IPS-11a (cell line): ENCODE measurements around the gene EPS15.

Experiments used
- H3K4me3 ChIP-seq: one replicate; pipeline ENCODE4 v1.5.1; 2013; ENCODE audit warnings: low read depth, low read length, control low read depth

EPS15 gene

DNA sequence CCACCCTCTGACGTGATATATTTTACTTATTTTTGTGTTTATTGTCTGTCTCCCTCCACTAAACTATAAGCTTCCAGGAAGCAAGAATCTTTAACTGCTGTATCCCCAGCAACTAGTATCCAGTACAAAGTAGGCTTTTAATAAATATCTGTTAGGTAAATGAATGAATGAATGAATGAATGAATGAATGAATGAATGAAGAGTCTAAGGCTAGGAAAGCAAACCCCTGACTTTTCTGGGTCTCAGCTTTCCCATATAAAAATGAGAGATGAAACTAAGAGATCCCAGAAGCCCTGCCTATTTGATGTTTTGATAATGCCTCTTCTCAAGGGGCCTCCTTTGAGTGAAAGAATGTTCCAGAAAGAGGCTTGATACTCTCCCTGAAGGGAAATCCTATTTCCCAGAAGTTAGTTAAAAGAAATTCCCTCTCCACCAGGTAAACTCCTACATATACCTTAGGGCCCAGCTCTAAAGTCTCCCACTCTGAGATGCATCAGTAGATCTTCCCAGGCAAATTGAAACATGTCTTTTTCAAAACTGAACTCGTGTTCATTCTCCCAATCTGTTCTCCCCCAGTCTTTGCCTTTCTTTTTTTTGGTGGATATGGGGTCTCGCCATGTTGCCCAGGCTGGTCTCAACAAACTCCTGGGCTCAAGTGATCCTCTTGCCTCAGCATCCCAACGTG, 196.5 kb downstream of the EPS15 start:
- no peak overlapping the region for H3K4me3 ChIP-seq

GRCh38 chr1:51321924-51322280, 197.2 kb downstream of the EPS15 start:
- H3K4me3 ChIP-seq = no peak overlapping the region

- H3K4me3 ChIP-seq = no peak overlapping the region
Measured at GRCh38 chr1:51320967-51321923, 197.8 kb downstream of the EPS15 start.

DNA sequence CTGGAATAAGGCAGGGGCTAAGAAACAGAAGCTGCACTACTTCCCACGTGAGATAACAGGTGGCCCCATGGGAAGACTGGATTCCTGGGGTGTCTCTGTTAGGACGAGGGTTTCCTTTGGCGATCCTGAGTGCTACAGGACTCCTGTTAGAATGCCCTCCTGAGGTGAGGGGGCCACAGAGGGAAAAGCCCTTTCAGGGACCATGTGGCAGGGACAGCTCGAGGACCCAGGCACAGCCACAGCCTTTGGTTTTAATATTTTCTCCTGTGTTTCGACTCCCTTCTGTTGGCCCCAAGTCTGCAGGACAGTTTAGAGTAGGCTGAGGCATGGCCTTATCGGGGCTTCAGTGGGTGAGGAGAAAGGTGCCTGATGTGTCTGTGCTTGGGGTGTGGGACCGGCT, 201.3 kb downstream of the EPS15 start:
- no peak overlapping the region for H3K4me3 ChIP-seq

GRCh38 chr1:51316846-51317120, 202.3 kb downstream of the EPS15 start:
- H3K4me3 ChIP-seq = no peak overlapping the region

DNA sequence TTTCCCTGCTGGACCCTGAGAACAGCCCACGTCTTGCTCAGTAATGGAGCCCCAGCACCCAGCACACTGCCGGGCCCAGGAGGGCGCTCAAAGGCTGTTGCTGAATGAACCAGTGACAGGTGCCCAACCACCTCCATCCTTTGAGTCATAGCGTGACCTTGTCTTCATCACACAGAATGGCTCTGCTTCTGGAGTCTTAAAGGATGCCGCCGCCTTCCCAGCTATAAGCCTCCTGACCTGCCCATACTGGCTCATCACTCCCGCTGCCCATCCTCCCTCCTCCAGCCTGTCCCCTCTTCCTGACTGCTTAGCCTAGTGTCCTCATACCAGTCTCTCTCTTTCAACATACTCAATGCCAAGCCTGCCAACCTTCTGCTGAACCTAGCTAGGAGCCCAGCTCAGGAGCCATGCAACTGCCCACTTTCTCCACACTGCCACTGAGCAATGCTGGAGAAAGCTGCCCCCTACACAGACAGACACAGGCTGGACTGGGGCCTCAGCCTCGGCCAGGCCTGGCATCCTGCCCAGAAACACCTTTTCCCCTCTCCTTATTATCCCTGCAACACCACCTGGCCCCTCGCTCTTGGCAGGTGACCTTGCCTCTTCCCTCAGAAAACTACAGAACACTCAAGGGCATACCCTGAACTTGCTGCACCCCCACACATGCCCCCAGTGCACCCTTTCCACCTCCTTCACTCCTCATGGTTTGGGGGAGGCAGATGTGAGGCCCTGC, 202.8 kb downstream of the EPS15 start:
- H3K4me3 ChIP-seq = no peak overlapping the region

DNA sequence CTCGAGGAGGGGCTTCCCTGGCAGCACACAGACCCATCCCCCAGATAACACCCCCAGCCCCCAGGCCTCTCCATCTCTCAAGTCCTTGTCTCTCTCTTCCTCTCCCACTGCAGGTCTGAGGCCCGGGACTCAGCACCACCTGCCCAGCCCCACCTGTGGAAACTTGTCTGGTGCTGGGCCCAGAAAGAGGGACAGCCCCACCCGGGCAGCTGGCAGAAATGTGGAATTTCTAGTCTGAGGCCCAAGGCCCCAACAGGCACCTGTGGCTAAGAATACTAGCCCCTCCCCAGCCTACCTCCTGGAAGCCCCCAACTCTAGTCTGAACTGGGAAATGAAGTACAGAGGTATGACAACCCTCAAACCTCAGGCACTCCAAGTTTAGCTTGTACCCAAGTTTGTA, 204.1 kb downstream of the EPS15 start:
- H3K4me3 ChIP-seq = no peak overlapping the region

GRCh38 chr1:51313961-51314777, 204.9 kb downstream of the EPS15 start:
- H3K4me3 ChIP-seq = no peak overlapping the region

GRCh38 chr1:51313268-51313852, 205.7 kb downstream of the EPS15 start:
- no peak overlapping the region for H3K4me3 ChIP-seq

- no peak overlapping the region for H3K4me3 ChIP-seq
Measured at GRCh38 chr1:51312718-51313117, 206.3 kb downstream of the EPS15 start.

- H3K4me3 ChIP-seq = no peak overlapping the region
Measured at GRCh38 chr1:51311826-51312225, 207.2 kb downstream of the EPS15 start.

DNA sequence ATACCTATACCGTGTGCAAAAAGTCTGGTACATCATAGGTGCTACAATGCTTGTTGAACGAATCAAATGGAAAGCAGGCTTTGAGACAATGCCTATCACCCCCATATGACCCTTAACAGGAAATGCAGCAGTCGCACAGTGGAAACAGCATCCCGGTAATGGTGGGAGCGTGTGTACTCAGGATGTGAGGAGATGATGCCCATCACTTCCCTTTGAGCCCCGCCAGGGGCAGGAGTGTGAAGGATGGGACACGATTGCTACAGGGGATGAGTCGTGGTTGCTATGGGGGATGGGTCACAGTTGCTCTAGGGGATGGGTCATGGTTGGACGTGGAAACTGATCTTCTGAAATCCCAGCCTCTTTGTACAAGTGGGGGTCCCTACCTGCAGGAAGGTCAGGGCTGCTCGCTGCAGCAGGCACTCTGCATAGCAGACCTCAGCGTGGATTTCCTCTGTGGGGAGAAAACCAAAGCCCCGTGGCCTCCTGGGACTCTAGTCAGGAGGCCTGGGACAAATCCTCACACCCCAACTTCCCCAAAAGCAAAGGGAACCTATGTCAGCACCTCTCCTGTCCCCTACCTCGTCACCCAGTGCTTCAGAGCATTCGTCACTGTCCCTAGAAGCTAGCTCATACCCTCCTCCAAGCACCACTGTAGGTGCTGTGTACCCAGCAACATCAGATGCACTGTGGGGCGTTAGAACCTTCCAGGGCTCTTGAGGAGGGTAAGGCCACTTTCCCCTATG, 208.0 kb downstream of the EPS15 start:
- no peak overlapping the region for H3K4me3 ChIP-seq

DNA sequence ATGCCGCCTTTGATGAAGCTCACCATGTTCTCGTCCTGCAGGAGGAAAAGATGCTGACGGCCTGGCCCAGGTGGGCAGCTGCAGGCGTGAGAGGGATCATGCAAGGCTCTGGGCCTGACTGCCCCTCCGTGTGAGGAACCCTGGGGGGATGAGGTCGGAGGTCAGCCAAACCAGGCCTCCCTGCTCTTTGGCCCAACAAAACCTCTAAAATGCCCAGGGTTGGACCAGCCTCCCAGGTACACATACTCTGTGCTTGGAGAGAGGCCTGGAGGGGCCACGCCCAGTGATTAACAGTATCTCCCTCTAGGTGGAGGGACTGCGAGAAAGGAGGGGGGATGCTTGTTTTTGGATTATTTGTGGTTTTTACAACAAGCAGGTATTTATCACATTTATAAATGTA, 209.8 kb downstream of the EPS15 start:
- H3K4me3 ChIP-seq = no peak overlapping the region

DNA sequence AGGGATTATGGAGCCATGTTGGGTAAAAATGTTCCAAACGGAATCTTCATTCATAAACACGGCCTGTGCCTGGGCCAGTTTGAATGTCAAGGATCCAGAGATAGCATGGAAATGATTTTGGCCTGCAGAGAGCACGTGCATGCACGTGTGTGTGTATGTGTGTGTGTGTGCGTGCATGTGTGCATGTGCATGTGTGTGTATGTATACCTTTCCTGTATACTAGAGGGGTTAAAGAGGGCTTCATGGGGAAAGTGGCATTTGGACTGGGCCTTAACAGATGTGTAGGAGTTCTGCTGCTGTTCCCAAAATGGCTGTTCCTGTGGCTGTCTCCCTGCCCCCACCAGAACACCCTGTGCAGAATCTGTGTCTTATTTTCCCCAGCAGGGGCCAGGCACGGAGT, 210.4 kb downstream of the EPS15 start:
- H3K4me3 ChIP-seq = no peak overlapping the region

- no peak overlapping the region for H3K4me3 ChIP-seq
Measured at GRCh38 chr1:51306950-51307349, 212.1 kb downstream of the EPS15 start.

DNA sequence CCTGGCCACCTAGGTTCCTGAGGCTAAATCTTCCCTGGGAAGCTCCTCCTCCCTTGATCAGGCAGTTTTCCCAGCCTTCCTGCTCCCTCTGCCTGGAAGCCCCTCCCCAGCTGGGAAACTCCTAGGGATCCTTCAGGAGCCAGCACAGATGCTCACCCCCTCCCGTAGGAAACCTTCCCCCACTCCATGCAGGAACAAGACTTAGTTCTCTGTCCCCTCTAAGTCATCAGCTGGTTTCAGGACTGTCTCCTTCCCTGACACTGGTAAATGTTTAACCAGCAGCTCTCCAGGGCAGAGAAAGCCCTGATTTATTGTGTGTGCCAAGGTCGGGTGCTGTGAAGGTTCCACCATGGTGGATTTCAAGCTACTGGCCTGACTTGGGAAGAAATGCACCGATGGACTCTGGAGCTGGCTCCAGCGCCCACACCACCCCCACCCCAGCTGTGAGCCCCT, 213.7 kb downstream of the EPS15 start:
- H3K4me3 ChIP-seq = no peak overlapping the region

DNA sequence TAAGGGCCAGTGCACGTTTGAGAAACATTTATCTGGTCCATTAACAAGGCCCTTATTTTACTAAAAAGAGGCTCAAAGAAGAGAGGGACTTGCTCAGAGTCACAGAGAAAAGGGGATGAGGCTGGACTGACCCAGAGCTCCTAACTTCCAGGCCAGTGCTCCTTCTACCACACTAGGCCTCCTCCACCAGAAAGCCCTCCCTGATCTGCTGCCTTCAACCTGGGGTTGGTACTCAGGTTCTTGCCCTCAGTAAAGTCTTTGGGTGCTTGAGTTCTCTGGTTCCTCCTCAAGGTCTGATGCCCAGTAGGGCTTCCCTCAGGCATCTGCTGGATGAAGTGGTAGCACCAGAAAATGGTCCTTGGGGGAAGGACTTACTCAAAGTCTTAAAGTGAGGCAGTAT, 214.7 kb downstream of the EPS15 start:
- H3K4me3 ChIP-seq = no peak overlapping the region
